Adrenal gland (tissue), 5 donors: ENCODE data around the gene SSBP2.

Experiments used
- POLR2A ChIP-seq, 2 donors: fragments of 450-650 bp; IDR thresholded peaks; one replicate each; pipeline ENCODE4 v1.6.1; 2017; ENCODE audit warnings: antibody characterized with exemption in 2 of 2, mild to moderate bottlenecking in 2 of 2, moderate library complexity in 1 of 2
- TF ChIP-seq, protein P1 (sequence below), 6 experiments: fragments of 450-650 bp in 4 of 6; fragments of 200-600 bp in 2 of 6; sonication (generic) in 1 of 6; IDR thresholded peaks; 1 replicate in 5 of 6; 2 replicates in 1 of 6; pipeline versions ENCODE4 v1.5.1 to v1.8.0; 2016 to 2021; ENCODE audit warnings: antibody characterized with exemption in 6 of 6, mild to moderate bottlenecking in 2 of 6, moderate library complexity in 1 of 6
- donor health status: DM: no; HTN: no; CAD: no.

DNA sequence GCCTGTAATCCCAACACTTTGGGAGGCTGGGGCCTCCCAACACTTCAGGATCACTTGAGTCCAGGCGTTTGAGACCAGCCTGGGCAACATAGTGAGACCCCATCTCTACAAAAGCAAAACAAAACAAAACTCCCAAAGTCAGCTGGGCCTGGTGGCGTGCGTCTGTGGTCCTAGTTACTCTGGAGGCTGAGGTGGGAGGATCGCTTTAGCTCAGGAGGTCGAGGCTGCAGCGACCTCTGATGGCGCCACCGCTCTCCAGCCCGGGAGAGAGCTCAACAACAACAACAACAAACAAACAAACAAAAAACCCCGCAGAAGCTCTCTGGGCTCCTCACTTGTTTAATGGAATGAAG, 357.5 kb downstream of the SSBP2 start:
- TF ChIP-seq, protein P1, sequence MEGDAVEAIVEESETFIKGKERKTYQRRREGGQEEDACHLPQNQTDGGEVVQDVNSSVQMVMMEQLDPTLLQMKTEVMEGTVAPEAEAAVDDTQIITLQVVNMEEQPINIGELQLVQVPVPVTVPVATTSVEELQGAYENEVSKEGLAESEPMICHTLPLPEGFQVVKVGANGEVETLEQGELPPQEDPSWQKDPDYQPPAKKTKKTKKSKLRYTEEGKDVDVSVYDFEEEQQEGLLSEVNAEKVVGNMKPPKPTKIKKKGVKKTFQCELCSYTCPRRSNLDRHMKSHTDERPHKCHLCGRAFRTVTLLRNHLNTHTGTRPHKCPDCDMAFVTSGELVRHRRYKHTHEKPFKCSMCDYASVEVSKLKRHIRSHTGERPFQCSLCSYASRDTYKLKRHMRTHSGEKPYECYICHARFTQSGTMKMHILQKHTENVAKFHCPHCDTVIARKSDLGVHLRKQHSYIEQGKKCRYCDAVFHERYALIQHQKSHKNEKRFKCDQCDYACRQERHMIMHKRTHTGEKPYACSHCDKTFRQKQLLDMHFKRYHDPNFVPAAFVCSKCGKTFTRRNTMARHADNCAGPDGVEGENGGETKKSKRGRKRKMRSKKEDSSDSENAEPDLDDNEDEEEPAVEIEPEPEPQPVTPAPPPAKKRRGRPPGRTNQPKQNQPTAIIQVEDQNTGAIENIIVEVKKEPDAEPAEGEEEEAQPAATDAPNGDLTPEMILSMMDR (IDR thresholded peaks at IDR 0.05): no peak
- no peak for TF ChIP-seq POLR2A (IDR thresholded peaks at IDR 0.05)
